Liver (tissue), 9 donors: Measurements from ENCODE around the gene VEGFB. TPM values are rescaled to one million over a fixed set of nuclear protein-coding genes. Genes with fewer than 3 reads are reported as not detected.

Experiments
- DNase-seq: peaks from one replicate; pipeline ENCODE4 v3.0.0-alpha.2; 2017; ENCODE audit warnings: low spot score
- H3K27ac ChIP-seq, 2 donors: one replicate each; pipeline ENCODE4 v1.7.0; 2013; ENCODE audit warnings: inconsistent platforms in 2 of 2, low read length in 2 of 2, control low read depth in 1 of 2, low read depth in 1 of 2, mild to moderate bottlenecking in 1 of 2
- H3K27me3 ChIP-seq, 4 donors: one replicate each; pipeline versions ENCODE4 v1.6.1 to v1.7.0; 2013; ENCODE audit warnings: low read length in 3 of 4, inconsistent platforms in 1 of 4, mild to moderate bottlenecking in 1 of 4, moderate library complexity in 1 of 4; ENCODE audit not compliant: control insufficient read depth in 4 of 4, insufficient read depth in 4 of 4
- H3K36me3 ChIP-seq, 4 donors: one replicate each; pipeline versions ENCODE4 v1.6.1 to v1.7.0; 2013; ENCODE audit warnings: low read length in 3 of 4, mild to moderate bottlenecking in 3 of 4, low read depth in 1 of 4, moderate library complexity in 1 of 4; ENCODE audit not compliant: control insufficient read depth in 4 of 4, insufficient read depth in 3 of 4
- H3K4me1 ChIP-seq, 4 donors: one replicate each; pipeline versions ENCODE4 v1.6.1 to v1.7.0; 2013; ENCODE audit warnings: low read length in 3 of 4, mild to moderate bottlenecking in 3 of 4, moderate library complexity in 1 of 4; ENCODE audit not compliant: control insufficient read depth in 4 of 4, insufficient read depth in 4 of 4
- H3K4me3 ChIP-seq, 3 donors: one replicate each; pipeline versions ENCODE4 v1.6.1 to v1.7.0; 2013; ENCODE audit warnings: low read length in 3 of 3, control low read depth in 1 of 3, low read depth in 1 of 3, mild to moderate bottlenecking in 1 of 3
- H3K9ac ChIP-seq, 2 donors: one replicate each; pipeline ENCODE4 v1.7.0; 2013; ENCODE audit warnings: low read length in 2 of 2, mild to moderate bottlenecking in 2 of 2, moderate library complexity in 2 of 2, control low read depth in 1 of 2, low read depth in 1 of 2
- H3K9me3 ChIP-seq, 4 donors: one replicate each; pipeline versions ENCODE4 v1.6.1 to v1.7.0; 2013; ENCODE audit warnings: low read length in 3 of 4; ENCODE audit not compliant: control insufficient read depth in 4 of 4
- EGR1 ChIP-seq, 2 donors: IDR thresholded peaks; 2 replicates each; pipeline ENCODE4 v1.6.1; 2016 to 2018; ENCODE audit warnings: antibody characterized with exemption in 2 of 2, low read depth in 2 of 2
- FOXA1 ChIP-seq: IDR thresholded peaks from 2 replicates; pipeline ENCODE4 v1.6.1; 2016; ENCODE audit warnings: antibody characterized with exemption
- FOXA2 ChIP-seq: IDR thresholded peaks from 2 replicates; pipeline ENCODE4 v1.6.1; 2016; ENCODE audit warnings: antibody characterized with exemption
- GABPA ChIP-seq, 2 donors: IDR thresholded peaks in 1 of 2; conservative IDR thresholded peaks in 1 of 2; 2 replicates each; pipeline ENCODE4 v1.6.1; 2016; ENCODE audit warnings: antibody characterized with exemption in 2 of 2, mild to moderate bottlenecking in 1 of 2, moderate library complexity in 1 of 2
- HNF4A ChIP-seq, 2 donors: conservative IDR thresholded peaks; 2 replicates each; pipeline ENCODE4 v1.6.1; 2016; ENCODE audit warnings: antibody characterized with exemption in 2 of 2, mild to moderate bottlenecking in 2 of 2
- HNF4G ChIP-seq: IDR thresholded peaks from 2 replicates; pipeline ENCODE4 v1.6.1; 2016; ENCODE audit warnings: antibody characterized with exemption
- JUND ChIP-seq, 2 donors: IDR thresholded peaks; 2 replicates each; pipeline ENCODE4 v1.6.1; 2016; ENCODE audit warnings: antibody characterized with exemption in 2 of 2
- NR2F2 ChIP-seq: IDR thresholded peaks from 2 replicates; pipeline ENCODE4 v1.6.1; 2016; ENCODE audit warnings: antibody characterized with exemption
- RAD21 ChIP-seq, 2 donors: IDR thresholded peaks; 2 replicates each; pipeline ENCODE4 v1.6.1; 2016; ENCODE audit warnings: antibody characterized with exemption in 2 of 2, mild to moderate bottlenecking in 2 of 2
- RXRA ChIP-seq, 2 donors: IDR thresholded peaks; 2 replicates each; pipeline ENCODE4 v1.6.1; 2017 to 2018; ENCODE audit warnings: antibody characterized with exemption in 2 of 2, mild to moderate bottlenecking in 1 of 2
- SP1 ChIP-seq: IDR thresholded peaks from 2 replicates; pipeline ENCODE4 v1.6.1; 2018; ENCODE audit warnings: antibody characterized with exemption, mild to moderate bottlenecking
- TAF1 ChIP-seq: conservative IDR thresholded peaks from 2 replicates; pipeline ENCODE4 v1.6.1; 2016; ENCODE audit warnings: antibody characterized with exemption, mild to moderate bottlenecking
- YY1 ChIP-seq: IDR thresholded peaks from 2 replicates; pipeline ENCODE4 v1.6.1; 2016; ENCODE audit warnings: antibody characterized with exemption, mild to moderate bottlenecking
- WGBS: extraction: QIAGEN DNeasy Blood & Tissue Kit; methylation state at CpG from one replicate; pipeline ENCODE4 v1.1.7; 2013; 5-methylcytosine and 5-hydroxymethylcytosine counted together
- polyA plus RNA-seq, 2 donors: library from polyadenylated mRNA; stranded (reverse) in 1 of 2; unstranded in 1 of 2; fragments of 200-250 nt in 1 of 2; fragments of >200 nt in 1 of 2; fragmentation: Nextera tagmentation in 1 of 2; extraction: Ambion mirVana in 1 of 2; gene quantifications; one replicate each; pipeline versions ENCODE4 v1.2.1 to v1.2.3, GENCODE V29; 2013 to 2015
- total RNA-seq, 2 donors: library from RNA; depleted of rRNA; stranded (reverse); fragments of >200 nt; gene quantifications; one replicate each; pipeline ENCODE4 v1.2.3, GENCODE V29; 2014
- TF ChIP-seq, protein P1 (sequence below): IDR thresholded peaks from 2 replicates; pipeline ENCODE4 v1.6.1; 2016; ENCODE audit warnings: antibody characterized with exemption
- TF ChIP-seq, protein P2 (sequence below): IDR thresholded peaks from 2 replicates; pipeline ENCODE4 v1.6.1; 2016; ENCODE audit warnings: antibody characterized with exemption
- TF ChIP-seq, protein P3 (sequence below): IDR thresholded peaks from 2 replicates; pipeline ENCODE4 v1.6.1; 2016; ENCODE audit warnings: antibody characterized with exemption, mild to moderate bottlenecking
- TF ChIP-seq, protein P4 (sequence below): IDR thresholded peaks from 2 replicates; pipeline ENCODE4 v1.6.1; 2016; ENCODE audit warnings: antibody characterized with exemption
- TF ChIP-seq, protein P5 (sequence below): fragments of 150-350 bp; IDR thresholded peaks from 2 replicates; pipeline ENCODE4 v1.5.1; 2017; ENCODE audit warnings: improper control_type of control experiment, low read depth, low read length; ENCODE audit not compliant: missing input control
- donor health status: healthy.
- donor health status: healthy.
- donor health status: healthy.
- donor health status: healthy.
- donor health status: healthy.

Gene VEGFB
- total and polyA plus RNA-seq, 4 donors, result 3.6 to 17.3 (median 10.7) TPM

DNA sequence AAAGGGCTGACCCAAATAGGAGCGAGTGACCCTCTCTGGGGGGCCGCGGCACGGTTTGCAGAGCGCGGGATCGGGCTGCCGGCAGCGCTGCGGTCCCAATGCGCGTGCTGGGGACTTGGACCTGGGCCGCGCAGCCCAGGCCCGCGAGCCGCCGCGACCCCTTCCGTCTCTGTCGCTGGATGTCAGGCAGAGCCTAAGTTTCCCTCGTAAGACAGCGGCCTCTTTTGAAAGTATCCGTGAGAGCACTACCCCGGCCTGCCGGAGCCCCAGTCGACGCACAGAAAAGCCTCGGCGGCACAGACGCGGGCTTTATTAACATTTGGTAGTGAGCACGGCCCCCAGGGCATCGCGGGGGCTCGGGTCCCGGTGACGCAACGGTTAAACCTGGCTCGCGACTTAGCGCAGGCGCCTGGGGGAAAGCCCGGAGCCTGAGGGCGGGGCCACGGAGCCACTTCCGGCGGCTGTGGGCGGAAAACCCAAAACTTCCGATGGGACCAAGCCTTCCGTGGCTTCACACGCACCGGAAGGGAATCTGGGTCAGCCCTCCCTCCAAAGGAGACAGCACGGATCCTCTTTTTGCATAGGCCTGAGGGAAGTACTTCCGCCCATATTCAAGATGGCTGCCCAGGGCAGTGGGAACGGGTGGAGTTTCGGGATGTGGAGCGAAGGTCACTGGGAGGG is 35.3 kb downstream of the VEGFB start:
- under 1% methylated on average over 58 of the region's 58 CpGs for WGBS
- peak; percentile 94 for DNase-seq
- Histone ChIP-seq H3K27me3 (no peaks in the 10 kb centered on the region), H3K9ac (peak overlapping the region; percentile 64 to 95), H3K27ac (peak overlapping the region; percentile 98 to 99), H3K9me3 (no peaks in the 10 kb centered on the region), H3K4me3 (peak overlapping the region; percentile 71 to 97 (median 96)), H3K4me1 (peaks cover 11 to 40% (median 27%) of the 10 kb centered on the region in 4 donors), H3K36me3 (peaks cover 0 to 7% (median 2%) of the 10 kb centered on the region in 4 donors)
- TF ChIP-seq, protein P1, sequence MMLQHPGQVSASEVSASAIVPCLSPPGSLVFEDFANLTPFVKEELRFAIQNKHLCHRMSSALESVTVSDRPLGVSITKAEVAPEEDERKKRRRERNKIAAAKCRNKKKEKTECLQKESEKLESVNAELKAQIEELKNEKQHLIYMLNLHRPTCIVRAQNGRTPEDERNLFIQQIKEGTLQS, result peak; percentile 72
- TF ChIP-seq FOXA1, result peak; percentile 72
- no peak for TF ChIP-seq HNF4G
- TF ChIP-seq, protein P2, sequence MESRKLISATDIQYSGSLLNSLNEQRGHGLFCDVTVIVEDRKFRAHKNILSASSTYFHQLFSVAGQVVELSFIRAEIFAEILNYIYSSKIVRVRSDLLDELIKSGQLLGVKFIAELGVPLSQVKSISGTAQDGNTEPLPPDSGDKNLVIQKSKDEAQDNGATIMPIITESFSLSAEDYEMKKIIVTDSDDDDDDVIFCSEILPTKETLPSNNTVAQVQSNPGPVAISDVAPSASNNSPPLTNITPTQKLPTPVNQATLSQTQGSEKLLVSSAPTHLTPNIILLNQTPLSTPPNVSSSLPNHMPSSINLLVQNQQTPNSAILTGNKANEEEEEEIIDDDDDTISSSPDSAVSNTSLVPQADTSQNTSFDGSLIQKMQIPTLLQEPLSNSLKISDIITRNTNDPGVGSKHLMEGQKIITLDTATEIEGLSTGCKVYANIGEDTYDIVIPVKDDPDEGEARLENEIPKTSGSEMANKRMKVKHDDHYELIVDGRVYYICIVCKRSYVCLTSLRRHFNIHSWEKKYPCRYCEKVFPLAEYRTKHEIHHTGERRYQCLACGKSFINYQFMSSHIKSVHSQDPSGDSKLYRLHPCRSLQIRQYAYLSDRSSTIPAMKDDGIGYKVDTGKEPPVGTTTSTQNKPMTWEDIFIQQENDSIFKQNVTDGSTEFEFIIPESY, result peak; percentile 93
- TF ChIP-seq, protein P3, sequence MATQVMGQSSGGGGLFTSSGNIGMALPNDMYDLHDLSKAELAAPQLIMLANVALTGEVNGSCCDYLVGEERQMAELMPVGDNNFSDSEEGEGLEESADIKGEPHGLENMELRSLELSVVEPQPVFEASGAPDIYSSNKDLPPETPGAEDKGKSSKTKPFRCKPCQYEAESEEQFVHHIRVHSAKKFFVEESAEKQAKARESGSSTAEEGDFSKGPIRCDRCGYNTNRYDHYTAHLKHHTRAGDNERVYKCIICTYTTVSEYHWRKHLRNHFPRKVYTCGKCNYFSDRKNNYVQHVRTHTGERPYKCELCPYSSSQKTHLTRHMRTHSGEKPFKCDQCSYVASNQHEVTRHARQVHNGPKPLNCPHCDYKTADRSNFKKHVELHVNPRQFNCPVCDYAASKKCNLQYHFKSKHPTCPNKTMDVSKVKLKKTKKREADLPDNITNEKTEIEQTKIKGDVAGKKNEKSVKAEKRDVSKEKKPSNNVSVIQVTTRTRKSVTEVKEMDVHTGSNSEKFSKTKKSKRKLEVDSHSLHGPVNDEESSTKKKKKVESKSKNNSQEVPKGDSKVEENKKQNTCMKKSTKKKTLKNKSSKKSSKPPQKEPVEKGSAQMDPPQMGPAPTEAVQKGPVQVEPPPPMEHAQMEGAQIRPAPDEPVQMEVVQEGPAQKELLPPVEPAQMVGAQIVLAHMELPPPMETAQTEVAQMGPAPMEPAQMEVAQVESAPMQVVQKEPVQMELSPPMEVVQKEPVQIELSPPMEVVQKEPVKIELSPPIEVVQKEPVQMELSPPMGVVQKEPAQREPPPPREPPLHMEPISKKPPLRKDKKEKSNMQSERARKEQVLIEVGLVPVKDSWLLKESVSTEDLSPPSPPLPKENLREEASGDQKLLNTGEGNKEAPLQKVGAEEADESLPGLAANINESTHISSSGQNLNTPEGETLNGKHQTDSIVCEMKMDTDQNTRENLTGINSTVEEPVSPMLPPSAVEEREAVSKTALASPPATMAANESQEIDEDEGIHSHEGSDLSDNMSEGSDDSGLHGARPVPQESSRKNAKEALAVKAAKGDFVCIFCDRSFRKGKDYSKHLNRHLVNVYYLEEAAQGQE, result peak; percentile 87
- peak; percentile 98 for TF ChIP-seq SP1
- TF ChIP-seq EGR1 (IDR thresholded peaks at IDR 0.05; ENCODE audit: low read depth in 2 of 2), result peak; percentile 90 to 91
- TF ChIP-seq RXRA (IDR thresholded peaks at IDR 0.05), result peak; percentile 92 to 96
- peak; percentile 100 for TF ChIP-seq YY1
- peak; percentile 50 to 53 for TF ChIP-seq HNF4A (conservative IDR thresholded peaks at IDR 0.05)
- TF ChIP-seq, protein P4, sequence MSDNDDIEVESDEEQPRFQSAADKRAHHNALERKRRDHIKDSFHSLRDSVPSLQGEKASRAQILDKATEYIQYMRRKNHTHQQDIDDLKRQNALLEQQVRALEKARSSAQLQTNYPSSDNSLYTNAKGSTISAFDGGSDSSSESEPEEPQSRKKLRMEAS, result peak; percentile 93
- peak; percentile 34 to 80 for TF ChIP-seq JUND (IDR thresholded peaks at IDR 0.05)
- TF ChIP-seq GABPA (IDR thresholded peaks at IDR 0.05 in 1 of 2, conservative IDR thresholded peaks at IDR 0.05 in 1 of 2), result peak; percentile 97 to 99
- peak; percentile 15 to 36 for TF ChIP-seq RAD21 (IDR thresholded peaks at IDR 0.05)
- TF ChIP-seq, protein P5, sequence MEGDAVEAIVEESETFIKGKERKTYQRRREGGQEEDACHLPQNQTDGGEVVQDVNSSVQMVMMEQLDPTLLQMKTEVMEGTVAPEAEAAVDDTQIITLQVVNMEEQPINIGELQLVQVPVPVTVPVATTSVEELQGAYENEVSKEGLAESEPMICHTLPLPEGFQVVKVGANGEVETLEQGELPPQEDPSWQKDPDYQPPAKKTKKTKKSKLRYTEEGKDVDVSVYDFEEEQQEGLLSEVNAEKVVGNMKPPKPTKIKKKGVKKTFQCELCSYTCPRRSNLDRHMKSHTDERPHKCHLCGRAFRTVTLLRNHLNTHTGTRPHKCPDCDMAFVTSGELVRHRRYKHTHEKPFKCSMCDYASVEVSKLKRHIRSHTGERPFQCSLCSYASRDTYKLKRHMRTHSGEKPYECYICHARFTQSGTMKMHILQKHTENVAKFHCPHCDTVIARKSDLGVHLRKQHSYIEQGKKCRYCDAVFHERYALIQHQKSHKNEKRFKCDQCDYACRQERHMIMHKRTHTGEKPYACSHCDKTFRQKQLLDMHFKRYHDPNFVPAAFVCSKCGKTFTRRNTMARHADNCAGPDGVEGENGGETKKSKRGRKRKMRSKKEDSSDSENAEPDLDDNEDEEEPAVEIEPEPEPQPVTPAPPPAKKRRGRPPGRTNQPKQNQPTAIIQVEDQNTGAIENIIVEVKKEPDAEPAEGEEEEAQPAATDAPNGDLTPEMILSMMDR, result no peak
- TF ChIP-seq TAF1, result no peak
- TF ChIP-seq NR2F2, result peak; percentile 93
- no peak for TF ChIP-seq FOXA2
